Neutrophil (primary cell): ENCODE measurements around the gene GET4.

Experiments
- H3K27ac ChIP-seq: fragments of 200-600 bp; sonication (generic); 2 replicates; pipeline ENCODE4 v1.5.1; 2016; ENCODE audit warnings: mild to moderate bottlenecking, moderate library complexity
- H3K27me3 ChIP-seq: fragments of 200-600 bp; sonication (generic); 2 replicates; pipeline ENCODE4 v1.6.0; 2016; ENCODE audit warnings: mild to moderate bottlenecking
- H3K36me3 ChIP-seq: fragments of 200-600 bp; sonication (generic); 2 replicates; pipeline ENCODE4 v1.5.1; 2017
- H3K4me1 ChIP-seq, 2 experiments: fragments of 200-600 bp in 1 of 2; sonication (generic) in 1 of 2; 1 replicate in 1 of 2; 2 replicates in 1 of 2; pipeline versions ENCODE4 v1.5.1 to v1.6.1; 2013 to 2016; ENCODE audit warnings: low read depth in 1 of 2, low read length in 1 of 2, mild to moderate bottlenecking in 1 of 2, moderate library complexity in 1 of 2; ENCODE audit not compliant: control insufficient read depth in 1 of 2, insufficient read depth in 1 of 2
- H3K4me3 ChIP-seq, 2 experiments: fragments of 200-600 bp in 1 of 2; sonication (generic) in 1 of 2; 1 replicate in 1 of 2; 2 replicates in 1 of 2; pipeline ENCODE4 v1.5.1; 2013 to 2016; ENCODE audit warnings: low read depth in 1 of 2, low read length in 1 of 2, mild to moderate bottlenecking in 1 of 2, moderate library complexity in 1 of 2
- H3K9me3 ChIP-seq: fragments of 200-600 bp; sonication (generic); 2 replicates; pipeline ENCODE4 v1.5.1; 2016
- TF ChIP-seq, protein P1 (sequence below): fragments of 200-600 bp; sonication (generic); IDR thresholded peaks from 2 replicates; pipeline ENCODE4 v1.5.1; 2016; ENCODE audit warnings: antibody characterized with exemption

GET4 gene

DNA sequence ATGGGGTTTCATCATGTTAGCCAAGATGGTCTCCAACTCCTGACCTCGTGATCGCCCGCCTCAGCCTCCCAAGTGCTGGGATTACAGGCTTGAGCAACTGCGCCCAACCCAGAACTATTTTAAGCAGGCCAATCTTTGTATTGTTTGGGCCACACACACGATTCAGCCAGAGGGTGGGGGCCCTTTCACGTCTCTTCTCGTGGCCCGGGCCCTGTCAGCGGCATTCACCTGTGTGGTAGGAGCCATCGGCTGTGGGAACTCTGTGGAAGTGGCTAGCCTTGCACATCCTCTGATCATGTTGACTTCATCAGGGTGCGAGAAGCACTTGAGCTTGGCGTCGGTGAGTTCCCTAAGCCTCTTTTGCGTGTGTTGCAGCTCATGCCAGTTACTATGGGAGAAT is 27.2 kb upstream of the GET4 start:
- H3K9me3 ChIP-seq, result no peaks in the 10 kb centered on the region
- H3K4me1 ChIP-seq, result no peaks in the 10 kb centered on the region
- no peaks in the 10 kb centered on the region for H3K27me3 ChIP-seq
- H3K27ac ChIP-seq, result no peak overlapping the region
- no peak overlapping the region for H3K4me3 ChIP-seq
- TF ChIP-seq, protein P1, sequence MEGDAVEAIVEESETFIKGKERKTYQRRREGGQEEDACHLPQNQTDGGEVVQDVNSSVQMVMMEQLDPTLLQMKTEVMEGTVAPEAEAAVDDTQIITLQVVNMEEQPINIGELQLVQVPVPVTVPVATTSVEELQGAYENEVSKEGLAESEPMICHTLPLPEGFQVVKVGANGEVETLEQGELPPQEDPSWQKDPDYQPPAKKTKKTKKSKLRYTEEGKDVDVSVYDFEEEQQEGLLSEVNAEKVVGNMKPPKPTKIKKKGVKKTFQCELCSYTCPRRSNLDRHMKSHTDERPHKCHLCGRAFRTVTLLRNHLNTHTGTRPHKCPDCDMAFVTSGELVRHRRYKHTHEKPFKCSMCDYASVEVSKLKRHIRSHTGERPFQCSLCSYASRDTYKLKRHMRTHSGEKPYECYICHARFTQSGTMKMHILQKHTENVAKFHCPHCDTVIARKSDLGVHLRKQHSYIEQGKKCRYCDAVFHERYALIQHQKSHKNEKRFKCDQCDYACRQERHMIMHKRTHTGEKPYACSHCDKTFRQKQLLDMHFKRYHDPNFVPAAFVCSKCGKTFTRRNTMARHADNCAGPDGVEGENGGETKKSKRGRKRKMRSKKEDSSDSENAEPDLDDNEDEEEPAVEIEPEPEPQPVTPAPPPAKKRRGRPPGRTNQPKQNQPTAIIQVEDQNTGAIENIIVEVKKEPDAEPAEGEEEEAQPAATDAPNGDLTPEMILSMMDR, result no peak
- H3K36me3 ChIP-seq, result no peaks in the 10 kb centered on the region

DNA sequence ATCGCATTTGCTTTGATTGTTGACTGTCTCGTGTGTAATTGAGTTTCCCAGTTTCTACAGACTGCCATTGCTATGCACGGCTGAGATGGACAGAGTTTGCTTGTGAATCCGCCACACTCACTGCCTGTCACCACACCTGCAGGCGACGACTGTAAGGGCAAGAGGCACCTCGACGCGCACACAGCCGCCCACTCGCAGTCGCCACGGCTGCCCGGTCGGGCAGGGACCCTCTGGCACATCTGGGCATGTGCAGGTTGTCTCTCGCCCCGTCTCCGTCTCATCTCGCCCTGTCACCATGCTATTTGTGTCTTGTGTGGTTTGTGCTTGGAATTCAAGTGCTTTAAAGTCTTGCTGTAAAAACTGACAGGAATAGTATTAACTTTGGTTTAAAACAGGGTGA is 26.6 kb upstream of the GET4 start:
- Histone ChIP-seq H3K27ac (no peak overlapping the region), H3K9me3 (no peaks in the 10 kb centered on the region), H3K4me1 (no peaks in the 10 kb centered on the region), H3K4me3 (no peak overlapping the region), H3K27me3 (no peaks in the 10 kb centered on the region), H3K36me3 (no peaks in the 10 kb centered on the region)
- TF ChIP-seq, protein P1, result no peak

DNA sequence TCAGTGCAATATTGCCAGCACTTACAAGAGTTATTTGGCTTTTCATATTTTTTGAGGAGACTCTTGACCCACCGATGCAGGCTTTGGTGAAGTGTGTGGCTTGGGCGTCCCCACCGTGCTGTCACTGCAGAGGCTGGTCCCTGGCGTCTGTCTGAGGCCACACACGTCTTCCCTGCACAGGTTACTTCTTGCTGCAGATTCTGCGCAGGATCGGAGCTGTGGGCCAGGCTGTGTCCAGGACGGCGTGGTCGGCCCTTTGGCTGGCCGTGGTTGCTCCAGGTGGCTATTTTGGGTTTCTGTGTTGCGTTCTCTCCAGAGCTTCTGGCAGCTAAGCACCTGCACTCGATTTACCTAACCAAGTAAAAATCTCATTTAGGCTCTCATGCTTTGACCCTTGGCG is 25.1 kb upstream of the GET4 start:
- TF ChIP-seq, protein P1, result no peak
- H3K36me3 ChIP-seq, result no peaks in the 10 kb centered on the region
- no peaks in the 10 kb centered on the region for H3K27me3 ChIP-seq
- H3K4me3 ChIP-seq, result no peak overlapping the region
- no peak overlapping the region for H3K27ac ChIP-seq
- no peaks in the 10 kb centered on the region for H3K9me3 ChIP-seq
- H3K4me1 ChIP-seq, result no peaks in the 10 kb centered on the region

DNA sequence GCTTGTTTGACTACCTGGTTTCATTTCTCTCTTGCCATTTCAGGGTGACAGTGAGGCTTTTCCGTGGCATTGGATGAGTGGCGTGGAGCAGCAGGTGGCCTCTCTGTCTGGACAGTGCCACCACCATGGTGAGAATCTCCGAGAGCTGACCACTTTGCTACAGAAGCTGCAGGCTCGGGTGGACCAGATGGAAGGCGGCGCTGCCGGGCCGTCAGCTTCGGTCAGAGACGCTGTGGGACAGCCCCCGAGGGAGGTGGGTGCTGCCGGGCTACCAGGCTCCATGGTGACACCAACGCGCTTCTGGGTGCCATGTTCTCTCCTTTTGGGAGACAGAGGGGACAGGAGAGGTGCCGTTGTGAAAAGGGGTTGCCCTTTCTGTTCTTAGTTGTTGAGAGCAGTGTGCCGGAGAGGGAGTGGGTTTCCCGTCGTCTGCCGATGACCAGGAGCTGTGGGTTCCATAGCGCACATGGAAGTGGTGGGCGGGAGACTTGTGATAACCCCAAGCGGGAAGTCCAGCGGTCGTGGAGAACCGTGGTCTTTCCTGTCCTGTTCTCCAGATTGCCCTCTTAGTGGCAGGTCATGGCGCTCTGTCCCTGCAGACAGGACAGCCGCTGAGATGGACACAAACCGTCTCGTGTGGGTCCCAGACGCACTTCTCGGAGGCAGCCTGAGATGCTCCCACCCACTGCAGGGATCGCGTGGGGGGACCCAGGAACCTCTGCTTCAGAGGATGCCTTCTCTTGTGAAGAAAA is 22.8 kb upstream of the GET4 start:
- Histone ChIP-seq H3K4me1 (no peaks in the 10 kb centered on the region), H3K27ac (no peak overlapping the region), H3K36me3 (no peaks in the 10 kb centered on the region), H3K27me3 (no peaks in the 10 kb centered on the region), H3K4me3 (no peak overlapping the region), H3K9me3 (no peaks in the 10 kb centered on the region)
- TF ChIP-seq, protein P1, result no peak

DNA sequence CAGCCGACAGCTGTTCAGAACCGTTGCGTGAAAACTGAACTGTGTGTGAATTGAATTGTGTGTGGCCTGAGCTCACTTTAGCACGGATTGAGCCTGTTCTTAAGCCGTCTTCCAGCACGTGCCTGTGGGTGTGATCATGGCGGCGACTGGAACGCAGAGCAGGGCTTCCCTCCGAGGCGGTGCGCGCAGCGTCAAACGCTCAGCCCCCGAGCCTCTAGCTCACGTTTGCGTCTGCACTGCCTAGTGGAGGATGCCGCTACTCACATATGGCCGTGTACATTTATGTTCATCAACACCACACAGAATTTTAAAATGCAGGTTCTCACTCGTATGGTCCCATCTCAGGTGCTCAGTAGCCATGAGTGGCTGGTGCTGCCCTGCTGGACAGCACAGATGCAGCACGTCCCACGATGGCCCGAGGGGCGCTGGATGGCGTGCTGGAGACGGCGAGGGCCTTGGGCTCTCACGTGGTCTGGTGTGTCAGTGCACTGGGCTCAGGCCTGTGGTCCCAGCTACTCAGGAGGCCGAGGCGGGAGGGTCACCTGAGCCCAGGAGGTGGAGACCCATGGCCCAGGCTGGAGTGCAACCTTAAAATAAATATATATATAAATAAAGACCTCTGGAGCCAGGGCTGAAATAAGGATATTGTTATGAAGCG is 22.1 kb upstream of the GET4 start:
- Histone ChIP-seq H3K27ac (no peak overlapping the region), H3K27me3 (no peaks in the 10 kb centered on the region), H3K4me3 (no peak overlapping the region), H3K36me3 (no peaks in the 10 kb centered on the region), H3K4me1 (no peaks in the 10 kb centered on the region), H3K9me3 (no peaks in the 10 kb centered on the region)
- TF ChIP-seq, protein P1, result no peak
